ENCODE results near the gene MRPL36.

- TF ChIP-seq MYC (IDR thresholded peaks at IDR 0.05; ENCODE audit: low read depth, low read length) (no peak), CTCF (IDR thresholded peaks at IDR 0.05; ENCODE audit: extremely low read depth in 1 of 2, insufficient read depth in 1 of 2, low read depth in 1 of 2, low read length in 2 of 2) (no peak), POLR2A (IDR thresholded peaks at IDR 0.05; ENCODE audit: low read depth, low read length) (no peak), POLR2AphosphoS5 (IDR thresholded peaks at IDR 0.05; ENCODE audit: insufficient read depth, low read depth, low read length) (no peak)
Observed at GRCh38 chr5:1779021-1779680, 20.5 kb downstream of the MRPL36 start.

All from endothelial cell of umbilical vein (primary cell).